BE2C (cell line): ENCODE data around the gene PRDM16.

Experiments
- DNase-seq: peaks from one replicate; pipeline ENCODE4 v3.0.0-alpha.2; 2020
- H3K27me3 ChIP-seq: fragments of 250-450 bp; sonication (Bioruptor Pico); 2 replicates; pipeline ENCODE4 v1.5.1; 2020; ENCODE audit warnings: mild to moderate bottlenecking
- H3K36me3 ChIP-seq: fragments of 250-450 bp; sonication (Bioruptor Pico); 2 replicates; pipeline ENCODE4 v1.5.1; 2020; ENCODE audit warnings: mild to moderate bottlenecking
- H3K4me1 ChIP-seq: fragments of 250-450 bp; sonication (Bioruptor Pico); 2 replicates; pipeline ENCODE4 v1.5.1; 2020
- H3K4me3 ChIP-seq: 2 replicates; pipeline ENCODE4 v1.5.1; 2011; ENCODE audit warnings: low read depth, low read length
- H3K9me3 ChIP-seq: fragments of 250-450 bp; sonication (Bioruptor Pico); 2 replicates; pipeline ENCODE4 v1.5.1; 2020
- CTCF ChIP-seq: IDR thresholded peaks from 2 replicates; pipeline ENCODE4 v1.5.1; 2012; ENCODE audit warnings: mild to moderate bottlenecking, low read depth, low read length

PRDM16 gene

GRCh38 chr1:3134381-3135072, 65.5 kb downstream of the PRDM16 start:
- Histone ChIP-seq H3K4me1 (no peaks in the 10 kb centered on the region), H3K27me3 (peaks cover 13% of the 10 kb centered on the region), H3K36me3 (no peaks in the 10 kb centered on the region), H3K4me3 (no peak overlapping the region), H3K9me3 (no peaks in the 10 kb centered on the region)
- no peak for TF ChIP-seq CTCF
- no peak for DNase-seq

- Histone ChIP-seq H3K36me3 (no peaks in the 10 kb centered on the region), H3K27me3 (peaks cover 18% of the 10 kb centered on the region), H3K4me3 (no peak overlapping the region), H3K4me1 (no peaks in the 10 kb centered on the region), H3K9me3 (no peaks in the 10 kb centered on the region)
- no peak for DNase-seq
- TF ChIP-seq CTCF = no peak
These were observed 66.2 kb downstream of the PRDM16 start for GRCh38 chr1:3135073-3135702.

- no peak for TF ChIP-seq CTCF
- peaks cover 25% of the 10 kb centered on the region for H3K27me3 ChIP-seq
- no peaks in the 10 kb centered on the region for H3K36me3 ChIP-seq
- no peaks in the 10 kb centered on the region for H3K4me1 ChIP-seq
- no peak overlapping the region for H3K4me3 ChIP-seq
- H3K9me3 ChIP-seq = no peaks in the 10 kb centered on the region
- DNase-seq = no peak
These were observed 66.9 kb downstream of the PRDM16 start for GRCh38 chr1:3135744-3136455.

GRCh38 chr1:3136532-3136931, 67.5 kb downstream of the PRDM16 start:
- DNase-seq = no peak
- no peak overlapping the region for H3K4me3 ChIP-seq
- H3K9me3 ChIP-seq = no peaks in the 10 kb centered on the region
- H3K36me3 ChIP-seq = no peaks in the 10 kb centered on the region
- TF ChIP-seq CTCF = no peak
- peaks cover 25% of the 10 kb centered on the region for H3K27me3 ChIP-seq
- no peaks in the 10 kb centered on the region for H3K4me1 ChIP-seq

GRCh38 chr1:3137111-3138100, 68.4 kb downstream of the PRDM16 start:
- no peaks in the 10 kb centered on the region for H3K36me3 ChIP-seq
- H3K9me3 ChIP-seq = no peaks in the 10 kb centered on the region
- peaks cover 25% of the 10 kb centered on the region for H3K27me3 ChIP-seq
- H3K4me3 ChIP-seq = no peak overlapping the region
- no peaks in the 10 kb centered on the region for H3K4me1 ChIP-seq
- DNase-seq = no peak
- TF ChIP-seq CTCF = no peak
